Retinal pigment epithelial cell (primary cell): ENCODE results near the gene SH3RF3.

ENCODE experiments used
- DNase-seq: peaks from one replicate; pipeline ENCODE4 v3.0.0-alpha.2; 2010; ENCODE audit warnings: low read depth
- H3K4me3 ChIP-seq: 2 replicates; pipeline ENCODE4 v1.5.1; 2011; ENCODE audit warnings: mild to moderate bottlenecking, low read length, control low read depth, moderate library complexity
- CTCF ChIP-seq: conservative IDR thresholded peaks from 2 replicates; pipeline ENCODE4 v1.5.1; 2011; ENCODE audit warnings: low read depth, low read length, control low read depth, inconsistent platforms

SH3RF3 gene

GRCh38 chr2:109407276-109408042 is 278.5 kb downstream of the SH3RF3 start:
- no peak for DNase-seq
- no peak for TF ChIP-seq CTCF

GRCh38 chr2:109408043-109408335 is 279.0 kb downstream of the SH3RF3 start:
- no peak for DNase-seq
- no peak for TF ChIP-seq CTCF
- no peak overlapping the region for H3K4me3 ChIP-seq

More at GRCh38 chr2:109407276-109408042, 278.5 kb downstream of the SH3RF3 start:
- no peak overlapping the region for H3K4me3 ChIP-seq

GRCh38 chr2:109409321-109410038 is 280.5 kb downstream of the SH3RF3 start:
- DNase-seq: no peak
- TF ChIP-seq CTCF: no peak
- H3K4me3 ChIP-seq: no peak overlapping the region

GRCh38 chr2:109410039-109410815 is 281.2 kb downstream of the SH3RF3 start:
- no peak for TF ChIP-seq CTCF
- no peak overlapping the region for H3K4me3 ChIP-seq
- DNase-seq: no peak

GRCh38 chr2:109411640-109412325 is 282.8 kb downstream of the SH3RF3 start:
- no peak for TF ChIP-seq CTCF
- H3K4me3 ChIP-seq: no peak overlapping the region
- no peak for DNase-seq

GRCh38 chr2:109415581-109416013 is 286.6 kb downstream of the SH3RF3 start:
- no peak overlapping the region for H3K4me3 ChIP-seq
- DNase-seq: no peak
- TF ChIP-seq CTCF: no peak
